Cortex of kidney (tissue), 1 donor: ENCODE measurements around the gene ALAD.
"Not testable (repeated sequence)": the region's sequence is repeated elsewhere in the genome, so short reads cannot be mapped to it uniquely, and the experiment has no call there.

ENCODE experiments used
- DNase-seq: peaks from one replicate; lab custom pipeline; 2025; lab: John Stamatoyannopoulos, UW

ALAD gene

GRCh38 chr9:113401027-113401792 is at the start of gene ALAD:
Gene ALAD (minus strand): TSS chr9:113401284. CDS start chr9:113393559, 7,725 bp downstream.
- peak; percentile 76 for DNase-seq

GRCh38 chr9:113449376-113449775 is 48.3 kb upstream of the ALAD start:
- no peak for DNase-seq

DNA sequence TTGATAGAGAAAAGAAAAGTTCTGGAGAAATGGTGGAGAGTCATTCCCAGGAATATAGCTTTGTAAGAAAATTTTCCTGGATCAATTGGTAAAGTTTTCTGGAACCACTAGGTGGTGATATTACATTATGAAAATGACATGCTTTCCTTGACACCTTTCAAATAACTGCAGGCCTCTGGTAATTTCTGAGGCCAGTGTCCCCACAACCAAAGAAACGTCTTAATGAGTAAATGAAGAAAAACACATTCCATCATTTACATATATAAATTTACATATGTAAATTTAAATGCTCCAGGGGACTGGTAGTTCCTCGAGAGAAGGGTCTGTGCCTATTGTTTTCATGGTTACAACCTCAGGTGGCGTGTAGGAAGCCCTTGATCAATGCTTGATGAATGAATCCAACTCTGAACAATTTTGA is 45.2 kb upstream of the ALAD start:
- no peak for DNase-seq

GRCh38 chr9:113444736-113445135 is 43.7 kb upstream of the ALAD start:
- DNase-seq, result no peak

- not testable (repeated sequence) for DNase-seq
Observed at GRCh38 chr9:113437716-113438115, 36.6 kb upstream of the ALAD start.

- DNase-seq, result no peak
Observed at GRCh38 chr9:113436728-113437515, 35.8 kb upstream of the ALAD start.

DNA sequence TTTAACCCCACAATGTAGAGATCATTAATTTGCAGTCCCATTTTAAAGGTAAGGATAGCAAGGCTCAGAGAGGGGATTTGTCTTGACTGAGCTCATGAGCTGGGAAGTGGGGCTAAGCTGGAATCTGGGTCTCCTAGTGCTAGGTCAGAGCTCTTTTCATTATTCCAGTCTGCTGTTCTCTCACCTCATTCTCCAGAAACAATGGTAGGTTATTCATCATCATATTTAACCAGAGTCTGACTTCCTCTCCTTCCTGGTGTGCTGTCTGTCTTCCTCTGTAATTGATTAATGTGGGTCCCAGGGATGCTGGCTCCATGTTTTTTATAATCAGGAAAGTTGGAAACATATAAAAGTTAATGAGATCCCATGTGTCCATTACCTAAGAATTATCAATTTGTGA is 30.1 kb upstream of the ALAD start:
- DNase-seq, result no peak

- DNase-seq, result no peak
Observed at GRCh38 chr9:113428062-113428615, 27.1 kb upstream of the ALAD start.

- no peak for DNase-seq
Observed at GRCh38 chr9:113427629-113428028, 26.5 kb upstream of the ALAD start.

DNA sequence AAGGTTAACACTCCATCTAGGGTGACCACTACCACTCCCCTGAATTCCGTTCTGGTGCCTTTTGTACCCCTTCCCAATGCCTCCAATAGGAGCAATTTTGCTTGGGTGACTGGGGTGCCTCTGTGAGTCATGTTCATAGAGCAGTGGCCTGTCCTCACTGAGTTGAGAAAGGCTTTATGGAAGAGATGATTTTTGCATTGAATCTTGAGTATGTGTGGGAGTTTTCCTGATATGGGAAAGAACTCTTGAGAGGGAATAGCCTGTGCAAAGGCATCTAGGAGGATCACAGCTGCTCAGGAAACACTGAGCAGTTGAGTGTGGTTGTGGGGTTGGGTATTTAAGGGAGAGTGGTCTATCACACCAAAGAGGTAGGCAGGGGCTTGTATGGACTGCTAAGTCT is 25.6 kb upstream of the ALAD start:
- no peak for DNase-seq

GRCh38 chr9:113425072-113425471 is 24.0 kb upstream of the ALAD start:
- no peak for DNase-seq

GRCh38 chr9:113421726-113422125 is 20.6 kb upstream of the ALAD start:
- DNase-seq, result no peak

- no peak for DNase-seq
Observed at GRCh38 chr9:113417370-113417769, 16.3 kb upstream of the ALAD start.

DNA sequence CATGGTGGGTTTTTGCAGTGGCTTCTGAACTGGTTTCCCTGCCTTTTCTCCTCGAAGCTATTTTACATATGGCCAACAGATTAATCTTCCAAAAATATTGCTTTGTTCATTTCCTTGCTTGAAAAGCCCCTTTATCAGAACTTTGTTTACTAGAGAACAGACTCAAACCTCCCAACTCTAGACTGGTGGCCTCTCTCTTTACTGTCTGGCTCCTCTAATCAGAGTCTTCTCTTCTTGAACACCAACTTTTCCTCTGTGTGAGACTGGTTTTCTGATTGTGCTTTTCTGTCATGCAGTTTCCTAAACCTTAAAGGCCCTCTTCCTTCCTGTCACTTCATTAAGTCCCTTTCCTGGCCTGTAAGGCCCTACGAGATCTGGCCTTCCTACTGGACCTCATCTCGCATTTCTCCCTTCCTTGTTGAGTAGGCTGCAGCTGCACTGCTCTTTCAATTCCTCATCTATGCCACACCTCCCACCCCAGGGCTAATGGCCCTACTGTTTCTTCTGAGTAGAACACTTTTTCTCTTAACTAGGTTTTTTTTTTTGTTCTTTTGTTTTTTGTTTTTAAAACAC is 15.2 kb upstream of the ALAD start:
- no peak for DNase-seq

DNA sequence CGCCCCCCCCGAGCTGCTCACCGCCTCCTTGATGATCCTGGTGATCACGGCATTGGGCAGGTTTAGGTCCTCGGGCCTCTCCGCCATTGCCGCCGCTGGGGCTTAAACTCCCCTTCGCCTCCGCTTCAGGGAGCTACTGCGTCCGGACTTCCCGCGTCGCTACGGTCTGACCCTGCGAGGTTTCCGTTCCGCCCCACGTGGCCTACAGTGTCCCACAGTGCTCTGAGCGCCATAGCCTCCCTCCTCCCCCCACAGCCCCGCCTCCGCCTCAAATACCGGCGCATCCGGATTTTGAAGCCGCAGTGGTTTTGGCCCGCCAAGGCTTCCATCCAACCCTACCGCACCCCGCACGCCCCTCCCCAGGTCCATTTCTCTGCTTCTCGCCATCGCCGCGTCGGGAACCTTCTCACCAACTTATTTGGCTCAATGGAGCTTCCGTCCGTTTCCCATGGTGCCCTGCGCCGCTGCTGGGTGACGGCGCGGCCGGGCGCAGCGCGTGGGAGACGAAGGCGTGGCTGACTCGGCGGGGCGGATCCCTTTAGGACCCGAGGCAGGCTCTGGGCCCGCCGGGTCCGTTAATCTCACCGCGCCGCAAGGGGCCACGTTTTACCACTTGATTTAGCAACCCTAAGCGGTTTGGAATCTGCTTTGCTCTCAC is 9.3 kb upstream of the ALAD start, which contains the start of the genes C9orf43 and POLE3:
Gene C9orf43 (plus strand): TSS at position 541 of the 658 bp plus-strand sequence. CDS start 2,747 bp downstream, outside the sequence.
Gene POLE3 (minus strand): TSS at position 469 of the 658 bp plus-strand sequence. CDS start 382 bp downstream, at position 87.
- DNase-seq, result peak; percentile 83

GRCh38 chr9:113409883-113410206 is 8.8 kb upstream of the ALAD start:
- no peak for DNase-seq

GRCh38 chr9:113409481-113409880 is 8.4 kb upstream of the ALAD start:
- DNase-seq, result no peak

- DNase-seq, result not testable (repeated sequence)
Observed at GRCh38 chr9:113406873-113407511, 5.9 kb upstream of the ALAD start.

DNA sequence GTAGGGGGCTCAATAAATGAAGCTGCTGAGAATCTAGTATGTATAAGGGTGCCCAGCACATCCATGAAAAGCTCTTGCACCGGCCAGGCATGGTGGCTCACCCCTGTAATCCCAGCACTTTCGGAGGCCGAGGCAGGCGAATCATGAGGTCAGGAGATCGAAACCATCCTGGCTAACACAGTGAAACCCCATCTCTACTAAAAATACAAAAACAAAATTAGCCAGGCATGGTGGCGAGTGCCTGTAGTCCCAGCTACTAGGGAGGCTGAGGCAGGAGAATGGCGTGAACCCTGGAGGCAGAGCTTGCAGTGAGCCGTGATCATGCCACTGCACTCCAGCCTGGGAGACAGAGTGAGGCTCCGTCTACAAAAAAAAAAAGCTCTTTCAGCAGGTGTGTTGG is 5.3 kb upstream of the ALAD start:
- not testable (repeated sequence) for DNase-seq

DNA sequence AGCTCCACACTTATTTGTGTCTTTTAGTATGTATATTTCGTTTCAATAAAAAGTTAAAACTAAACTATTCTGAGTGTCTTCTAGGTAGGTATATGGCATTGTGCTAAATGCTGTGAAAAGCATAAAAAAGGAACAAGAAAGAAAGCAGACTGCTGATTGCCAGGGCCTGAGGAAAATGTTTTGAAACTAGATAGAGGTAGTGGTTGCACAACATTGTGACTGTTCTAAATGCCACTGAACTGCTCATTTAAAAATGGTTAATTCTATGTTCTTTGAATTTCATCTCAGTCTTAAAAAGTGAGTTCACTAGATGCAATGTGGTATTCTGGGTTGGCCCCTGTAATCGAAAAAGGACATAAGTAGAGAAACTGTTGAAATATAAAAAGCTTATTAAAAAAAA is 2.6 kb upstream of the ALAD start:
- DNase-seq, result no peak

DNA sequence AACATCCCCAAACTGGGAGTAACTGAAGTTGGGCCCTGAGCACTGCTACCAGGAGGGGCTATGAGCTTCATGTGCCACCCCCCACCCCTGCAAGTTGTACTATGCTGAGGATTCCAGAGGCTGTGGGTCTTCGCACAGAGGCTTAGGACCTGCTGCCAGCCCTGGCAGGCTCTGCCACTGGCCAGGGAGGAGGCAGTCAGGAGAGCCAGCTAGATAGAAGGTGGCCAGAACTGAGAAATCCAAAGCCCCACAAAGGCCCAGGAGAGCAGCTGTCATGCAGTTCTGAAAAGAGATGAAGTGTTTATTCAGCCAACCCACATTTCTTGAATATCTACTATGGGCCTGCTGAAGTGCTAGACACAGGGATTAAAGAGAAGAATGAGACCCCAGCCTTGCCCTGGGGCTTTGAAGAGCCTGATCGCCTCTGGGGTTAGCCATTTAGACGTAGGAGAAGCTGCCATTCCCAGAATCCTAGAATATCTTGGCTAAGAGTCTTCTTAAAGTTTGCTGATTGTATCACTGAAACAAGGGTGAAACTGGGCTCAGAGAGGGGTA is 1.4 kb downstream of the ALAD start:
- no peak for DNase-seq
